K562 treated with DMSO at 1 percent for 24 hours (cell line): ENCODE results near the gene TPP1. TPM values are rescaled to one million over a fixed set of nuclear protein-coding genes. Genes with fewer than 3 reads are reported as not detected.

Source experiments
- total RNA-seq: library from RNA; unstranded; fragments of 300-600 nt; gene quantifications from 2 replicates; pipeline ENCODE4 v1.2.3, GENCODE V29; 2022; ENCODE audit warnings: low read depth; ENCODE audit not compliant: insufficient read depth

Gene TPP1
- total RNA-seq = 117 and 119 TPM in 2 replicates

GRCh38 chr11:6619004-6619745 lies at the start of gene TPP1:
TSS of gene TPP1 (minus strand) at chr11:6619422. CDS start at chr11:6619400, 22 bp downstream.

GRCh38 chr11:6655790-6656583 lies 36.8 kb upstream of the TPP1 start, which contains the start of gene DCHS1:
TSS of gene DCHS1 (minus strand) at chr11:6655809. CDS start at chr11:6641613, 14,196 bp downstream.

GRCh38 chr11:6612213-6613041 lies 6.8 kb downstream of the TPP1 start, which contains the start of gene TAF10:
TSS of gene TAF10 (minus strand) at chr11:6612216. CDS start at chr11:6612189, 27 bp downstream.

GRCh38 chr11:6603287-6604080 lies 15.7 kb downstream of the TPP1 start, which contains the start of the genes ILK and RRP8:
TSS of gene ILK (plus strand) at chr11:6603774. CDS start at chr11:6604272, 498 bp downstream.
TSS of gene RRP8 (minus strand) at chr11:6603616. CDS start at chr11:6603502, 114 bp downstream.

Other genes with a start within 250 kb of the TPP1 start
- gene SMPD1, start 228.9 kb downstream of the TPP1 start, total RNA-seq = 47.6 and 53.9 TPM in 2 replicates
- 3.1 and 3.4 TPM in 2 replicates for gene APBB1, start 200.3 kb downstream of the TPP1 start, total RNA-seq
- gene HPX, start 178.4 kb downstream of the TPP1 start, total RNA-seq = 0.46 and 0.95 TPM in 2 replicates
- 12.3 and 29.1 TPM in 2 replicates for gene TRIM3, start 145.5 kb downstream of the TPP1 start, total RNA-seq
- 35.2 and 39.9 TPM in 2 replicates for gene ARFIP2, start 138.1 kb downstream of the TPP1 start, total RNA-seq
- 20.0 and 20.9 TPM in 2 replicates for gene TIMM10B, start 137.9 kb downstream of the TPP1 start, total RNA-seq
- gene DNHD1, start 122.1 kb downstream of the TPP1 start, total RNA-seq = 7.8 and 10.4 TPM in 2 replicates
- gene RRP8, start 15.8 kb downstream of the TPP1 start, total RNA-seq = 13.6 and 16.1 TPM in 2 replicates
- 119 and 121 TPM in 2 replicates for gene ILK, start 15.6 kb downstream of the TPP1 start, total RNA-seq
- 114 and 115 TPM in 2 replicates for gene TAF10, start 7.2 kb downstream of the TPP1 start, total RNA-seq
- 0.49 and 0.64 TPM in 2 replicates for gene DCHS1, start 36.4 kb upstream of the TPP1 start, total RNA-seq
- 54.0 and 59.4 TPM in 2 replicates for gene MRPL17, start 63.9 kb upstream of the TPP1 start, total RNA-seq
- 0.21 and 0.23 TPM in 2 replicates for gene OR2AG2, start 152.6 kb upstream of the TPP1 start, total RNA-seq
- not detected in 2 replicates for gene OR2AG1, start 163.6 kb upstream of the TPP1 start, total RNA-seq
- gene OR6A2, start 180.3 kb upstream of the TPP1 start, total RNA-seq = not detected in 2 replicates
- not detected in 2 replicates for gene OR10A5, start 226.3 kb upstream of the TPP1 start, total RNA-seq
- gene OR10A2, start 243.6 kb upstream of the TPP1 start, total RNA-seq = not detected in 2 replicates